Measurements from ENCODE around the gene ETV4. TPM values are rescaled to one million over a fixed set of nuclear protein-coding genes. Genes with fewer than 3 reads are reported as not detected.

ETV4 gene
- total RNA-seq, 1 donor from 2014 or later = not detected

DNA sequence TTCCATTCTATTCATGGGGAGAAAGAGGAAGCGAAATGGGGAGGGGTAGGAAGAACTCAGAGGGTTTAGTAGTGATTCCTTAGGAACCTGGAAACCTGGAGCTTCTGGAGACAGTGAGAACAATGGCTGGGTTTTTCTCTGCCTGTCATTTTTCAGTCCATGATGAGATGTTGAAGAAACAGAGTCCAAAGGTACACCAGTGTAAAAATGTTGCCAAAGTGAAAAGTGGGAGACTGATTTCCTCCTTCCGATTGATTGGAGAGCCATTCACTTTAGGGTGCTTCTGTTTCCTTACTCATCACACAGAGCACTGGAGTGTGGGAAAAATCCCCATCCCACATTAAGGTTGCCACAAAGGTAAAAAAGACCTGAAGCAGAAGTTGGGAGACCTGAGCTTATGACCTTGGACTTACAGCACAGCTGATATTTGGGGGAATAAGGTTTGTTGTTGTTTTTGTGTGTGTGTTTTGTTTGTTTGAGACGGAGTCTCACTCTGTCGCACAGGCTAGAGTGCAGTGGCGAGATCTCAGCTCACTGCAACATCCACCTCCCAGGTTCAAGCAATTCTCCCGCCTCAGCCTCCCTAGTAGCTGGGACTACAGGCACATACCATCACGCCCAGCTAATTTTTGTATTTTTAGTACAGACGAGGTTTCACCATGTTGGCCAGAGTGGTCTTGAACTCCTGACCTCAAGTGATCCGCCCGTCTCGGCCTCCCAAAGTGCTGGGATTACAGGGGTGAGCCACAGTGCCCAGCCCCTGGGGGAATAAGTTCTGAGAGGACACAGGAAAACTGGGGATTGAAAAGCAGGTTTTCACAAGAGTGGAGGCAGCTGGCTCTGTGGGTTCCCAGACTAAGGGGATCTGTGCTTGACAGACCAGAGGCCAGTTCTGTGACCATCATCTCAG, 63.8 kb downstream of the ETV4 start:
- intact Hi-C loops (cut with DNase I) = loop anchor here (1.0 to 10.0 kb wide), 7 partner anchors 84 to 532 kb away; partner anchors contain the start of genes ARL4D, RND2, TMEM101 and TMEM106A
- Histone ChIP-seq H3K4me1 (peaks cover 3 to 24% of the 10 kb centered on the region in 2 donors), H3K4me3 (no peak overlapping the region), H3K9me3 (no peaks in the 10 kb centered on the region), H3K36me3 (no peaks in the 10 kb centered on the region), H3K27ac (peak overlapping the region in 1 of 2 donors; percentile 80), H3K27me3 (no peaks in the 10 kb centered on the region)
- TF ChIP-seq, protein P1, sequence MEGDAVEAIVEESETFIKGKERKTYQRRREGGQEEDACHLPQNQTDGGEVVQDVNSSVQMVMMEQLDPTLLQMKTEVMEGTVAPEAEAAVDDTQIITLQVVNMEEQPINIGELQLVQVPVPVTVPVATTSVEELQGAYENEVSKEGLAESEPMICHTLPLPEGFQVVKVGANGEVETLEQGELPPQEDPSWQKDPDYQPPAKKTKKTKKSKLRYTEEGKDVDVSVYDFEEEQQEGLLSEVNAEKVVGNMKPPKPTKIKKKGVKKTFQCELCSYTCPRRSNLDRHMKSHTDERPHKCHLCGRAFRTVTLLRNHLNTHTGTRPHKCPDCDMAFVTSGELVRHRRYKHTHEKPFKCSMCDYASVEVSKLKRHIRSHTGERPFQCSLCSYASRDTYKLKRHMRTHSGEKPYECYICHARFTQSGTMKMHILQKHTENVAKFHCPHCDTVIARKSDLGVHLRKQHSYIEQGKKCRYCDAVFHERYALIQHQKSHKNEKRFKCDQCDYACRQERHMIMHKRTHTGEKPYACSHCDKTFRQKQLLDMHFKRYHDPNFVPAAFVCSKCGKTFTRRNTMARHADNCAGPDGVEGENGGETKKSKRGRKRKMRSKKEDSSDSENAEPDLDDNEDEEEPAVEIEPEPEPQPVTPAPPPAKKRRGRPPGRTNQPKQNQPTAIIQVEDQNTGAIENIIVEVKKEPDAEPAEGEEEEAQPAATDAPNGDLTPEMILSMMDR (IDR thresholded peaks at IDR 0.05) = no peak
- DNase-seq (ENCODE audit: low spot score in 2 of 2) = no peak

DNA sequence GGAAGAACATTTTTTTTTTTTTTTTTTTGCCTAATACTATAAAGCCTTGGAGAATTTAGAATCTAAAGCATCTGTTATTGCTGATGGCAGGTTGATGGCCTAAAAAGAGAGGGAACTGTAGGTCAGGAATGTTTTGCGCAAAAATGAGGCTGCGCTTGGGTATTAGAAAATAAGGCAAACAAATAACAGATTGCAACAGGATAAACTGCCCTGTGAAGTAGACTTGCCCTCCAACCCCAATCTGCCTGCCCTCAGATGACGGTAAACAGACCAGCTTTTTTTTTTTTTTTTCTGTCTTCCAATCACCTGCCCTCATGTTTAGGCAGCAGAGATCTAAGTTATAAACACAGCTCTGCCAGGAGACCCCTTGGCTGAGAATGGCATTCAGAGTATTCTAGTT, 66.2 kb downstream of the ETV4 start:
- intact Hi-C loops (cut with DNase I) = loop anchor here (5.0 to 10.0 kb wide), 4 partner anchors 165 to 535 kb away; partner anchors contain the start of genes RND2, TMEM101, TMEM106A and VAT1
- TF ChIP-seq, protein P1 (IDR thresholded peaks at IDR 0.05) = no peak
- no peaks in the 10 kb centered on the region for H3K9me3 ChIP-seq
- H3K4me1 ChIP-seq = peaks cover 1 to 14% of the 10 kb centered on the region in 2 donors
- no peak overlapping the region for H3K27ac ChIP-seq
- no peaks in the 10 kb centered on the region for H3K36me3 ChIP-seq
- no peaks in the 10 kb centered on the region for H3K27me3 ChIP-seq
- H3K4me3 ChIP-seq = no peak overlapping the region
- DNase-seq (ENCODE audit: low spot score in 2 of 2) = no peak

Other genes with a start within 250 kb of the ETV4 start
- 3.3 TPM for gene ARL4D, start 147.3 kb downstream of the ETV4 start, total RNA-seq
- 50.0 TPM for gene DHX8, start 62.4 kb downstream of the ETV4 start, total RNA-seq
- gene MEOX1, start 115.6 kb upstream of the ETV4 start, total RNA-seq = 17.8 TPM
- gene SOST, start 212.5 kb upstream of the ETV4 start, total RNA-seq = 15.1 TPM
- gene DUSP3, start 232.6 kb upstream of the ETV4 start, total RNA-seq = 70.5 TPM
- gene CFAP97D1, start 234.1 kb upstream of the ETV4 start, total RNA-seq = not detected